K562 (cell line): ENCODE measurements around the gene MEX3A. TPM values are rescaled to one million over a fixed set of nuclear protein-coding genes. Genes with fewer than 3 reads are reported as not detected.

Experiments
- CBX1 ChIP-seq: sonication (generic); IDR thresholded peaks from 2 replicates; pipeline ENCODE4 v1.6.1; 2016; ENCODE audit warnings: antibody characterized with exemption, low read depth, mild to moderate bottlenecking
- CREB1 ChIP-seq, 2 experiments: sonication (generic) in 1 of 2; formaldehyde crosslinking in 1 of 2; IDR thresholded peaks; 2 replicates each; pipeline versions ENCODE4 v1.6.1 to v1.8.0; 2012 to 2022; ENCODE audit warnings: inconsistent platforms in 1 of 2, mild to moderate bottlenecking in 1 of 2, missing genetic modification reagents in 1 of 2, moderate library complexity in 1 of 2
- EGR1 ChIP-seq: fragments of 450-650 bp; conservative IDR thresholded peaks from 2 replicates; pipeline ENCODE4 v1.6.1; 2017; ENCODE audit warnings: mild to moderate bottlenecking
- EP400 ChIP-seq: fragments of 450-650 bp; IDR thresholded peaks from 2 replicates; pipeline ENCODE4 v1.6.1; 2017; ENCODE audit warnings: antibody characterized with exemption, mild to moderate bottlenecking, moderate library complexity
- HOXB6 ChIP-seq: fragments of 250-450 bp; sonication (Bioruptor Pico); IDR thresholded peaks from 2 replicates; pipeline ENCODE4 v1.5.1; 2022; ENCODE audit warnings: mild to moderate bottlenecking, borderline replicate concordance
- NR2C1 ChIP-seq, 2 experiments: fragments of 450-650 bp; IDR thresholded peaks; 2 replicates each; pipeline ENCODE4 v1.6.1; 2017; ENCODE audit warnings: mild to moderate bottlenecking in 2 of 2, antibody characterized with exemption in 1 of 2, inconsistent platforms in 1 of 2, missing compliant biosample characterization in 1 of 2, missing genetic modification characterization in 1 of 2
- POLR2AphosphoS2 ChIP-seq: IDR thresholded peaks from 2 replicates; pipeline ENCODE4 v1.6.1; 2012; ENCODE audit warnings: low read length, improper control_type of control experiment
- RBFOX2 ChIP-seq: fragments of 200-400 bp; formaldehyde crosslinking; IDR thresholded peaks from 2 replicates; pipeline ENCODE4 v1.6.1; 2017; ENCODE audit warnings: low read depth, mild to moderate bottlenecking, low read length, moderate library complexity
- SOX6 ChIP-seq: fragments of 450-650 bp; IDR thresholded peaks from 2 replicates; pipeline ENCODE4 v1.6.1; 2014; ENCODE audit warnings: mild to moderate bottlenecking
- TOE1 ChIP-seq, 2 experiments: fragments of 450-650 bp in 1 of 2; sonication (generic) in 1 of 2; formaldehyde crosslinking in 1 of 2; IDR thresholded peaks; 2 replicates each; pipeline versions ENCODE4 v1.7.1 to v1.8.0; 2016 to 2022; ENCODE audit warnings: borderline replicate concordance in 2 of 2, mild to moderate bottlenecking in 2 of 2, antibody characterized with exemption in 1 of 2, inconsistent platforms in 1 of 2, low read depth in 1 of 2, missing genetic modification reagents in 1 of 2, moderate library complexity in 1 of 2
- ZNF75A ChIP-seq: fragments of 450-650 bp; formaldehyde crosslinking; IDR thresholded peaks from 2 replicates; pipeline ENCODE4 v1.4.0; 2020; ENCODE audit warnings: mild to moderate bottlenecking
- polyA plus RNA-seq, 8 experiments: library from polyadenylated mRNA; depleted of rRNA in 4 of 8; stranded (reverse) in 5 of 8; unstranded in 3 of 8; fragments of >200 nt; fragmentation: Nextera tagmentation in 2 of 8; fragmentation: Illumina TruSeq in 1 of 8; extraction: Ambion mirVana in 2 of 8; extraction: Trizol in 1 of 8; gene quantifications; 2 replicates each; pipeline versions ENCODE4 v1.2.1 to v1.2.3, GENCODE V29; 2011 to 2014; ENCODE audit warnings: inconsistent platforms in 1 of 8, missing spikeins in 1 of 8
- total RNA-seq, 7 experiments: library from RNA; depleted of rRNA in 6 of 7; stranded (reverse); fragments of >200 nt in 6 of 7; fragmentation: Illumina TruSeq in 2 of 7; extraction: Trizol in 2 of 7; gene quantifications; 2 replicates each; pipeline versions ENCODE4 v1.2.1 to v1.2.3, GENCODE V29; 2011 to 2021; ENCODE audit warnings: low replicate concordance in 1 of 7
- TF ChIP-seq, protein P1 (sequence below): fragments of 450-650 bp; formaldehyde crosslinking; IDR thresholded peaks from 2 replicates; pipeline ENCODE4 v1.4.0; 2022; ENCODE audit warnings: missing genetic modification characterization
- TF ChIP-seq, protein P2 (sequence below): fragments of 450-650 bp; formaldehyde crosslinking; IDR thresholded peaks from 2 replicates; pipeline ENCODE4 v1.4.0; 2020; ENCODE audit warnings: mild to moderate bottlenecking, mixed read lengths
- TF ChIP-seq, protein P3 (sequence below): fragments of 250-450 bp; sonication (Bioruptor Pico); IDR thresholded peaks from 2 replicates; pipeline ENCODE4 v1.8.0; 2021; ENCODE audit warnings: moderate library complexity, mild to moderate bottlenecking, inconsistent platforms
- TF ChIP-seq, protein P4 (sequence below), 2 experiments: fragments of 450-650 bp in 1 of 2; sonication (generic) in 1 of 2; formaldehyde crosslinking in 1 of 2; IDR thresholded peaks in 1 of 2; conservative IDR thresholded peaks in 1 of 2; 2 replicates each; pipeline versions ENCODE4 v1.6.1 to v1.8.1; 2016 to 2023; ENCODE audit warnings: mild to moderate bottlenecking in 2 of 2, moderate library complexity in 2 of 2, inconsistent platforms in 1 of 2, missing genetic modification reagents in 1 of 2
- TF ChIP-seq, protein P5 (sequence below): fragments of 250-450 bp; sonication (Bioruptor Pico); IDR thresholded peaks from 2 replicates; pipeline ENCODE4 v1.8.0; 2022; ENCODE audit warnings: moderate library complexity, mild to moderate bottlenecking, inconsistent platforms
- TF ChIP-seq, protein P6 (sequence below): sonication (generic); formaldehyde crosslinking; IDR thresholded peaks from 2 replicates; pipeline ENCODE4 v1.8.0; 2022; ENCODE audit warnings: mild to moderate bottlenecking, missing genetic modification reagents

The MEX3A gene
- total and polyA plus RNA-seq, 9 of the 15 experiments (the other 6 are each of a cell fraction or from before 2014, with no cell fraction given), result 0.36 to 13.7 (median 5.2) TPM

DNA sequence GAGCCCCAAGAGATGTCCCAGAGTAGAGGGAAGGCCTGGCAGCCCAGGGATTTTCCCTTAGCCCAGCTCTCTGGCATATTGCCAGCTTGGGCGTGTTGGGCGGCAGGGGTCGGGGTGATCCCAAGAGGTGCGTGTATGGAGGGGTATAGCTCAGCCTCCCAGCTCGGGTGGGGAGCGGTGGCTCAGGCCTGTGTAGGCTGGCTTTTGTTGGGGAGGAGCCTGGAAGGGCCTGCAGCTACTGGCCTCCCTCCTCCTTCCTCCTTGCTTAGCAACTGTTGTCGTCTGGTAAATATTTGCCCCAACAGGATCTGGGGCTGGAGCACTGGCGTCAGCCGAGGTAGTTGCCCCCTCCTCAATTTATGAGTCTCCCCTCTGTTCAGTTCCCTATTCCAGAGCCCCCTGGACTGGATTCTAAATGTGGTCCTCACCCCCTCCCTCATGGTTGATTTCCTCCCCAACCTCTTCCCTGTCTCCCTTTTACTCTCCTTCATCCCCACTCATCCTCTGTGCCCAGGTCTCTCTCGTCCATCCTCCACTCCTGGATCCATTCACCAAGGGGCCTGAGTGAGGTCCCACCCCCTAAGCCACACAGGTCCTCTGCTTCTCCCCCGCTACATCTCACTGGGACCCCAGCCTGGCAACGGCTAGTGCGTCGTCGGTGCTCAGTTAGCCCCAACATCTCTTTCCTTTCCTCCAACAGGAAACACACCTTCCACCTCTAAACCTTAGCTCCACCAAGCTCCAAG lies 22.0 kb upstream of the MEX3A start (continued):
- TF ChIP-seq, protein P1, sequence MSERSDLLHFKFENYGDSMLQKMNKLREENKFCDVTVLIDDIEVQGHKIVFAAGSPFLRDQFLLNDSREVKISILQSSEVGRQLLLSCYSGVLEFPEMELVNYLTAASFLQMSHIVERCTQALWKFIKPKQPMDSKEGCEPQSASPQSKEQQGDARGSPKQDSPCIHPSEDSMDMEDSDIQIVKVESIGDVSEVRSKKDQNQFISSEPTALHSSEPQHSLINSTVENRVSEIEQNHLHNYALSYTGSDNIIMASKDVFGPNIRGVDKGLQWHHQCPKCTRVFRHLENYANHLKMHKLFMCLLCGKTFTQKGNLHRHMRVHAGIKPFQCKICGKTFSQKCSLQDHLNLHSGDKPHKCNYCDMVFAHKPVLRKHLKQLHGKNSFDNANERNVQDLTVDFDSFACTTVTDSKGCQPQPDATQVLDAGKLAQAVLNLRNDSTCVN (CRISPR knock-in tag), result no peak
- TF ChIP-seq CREB1 (IDR thresholded peaks at IDR 0.05), result no peak
- TF ChIP-seq CREB1 (CRISPR knock-in tag; IDR thresholded peaks at IDR 0.05), result no peak
- no peak for TF ChIP-seq NR2C1 (IDR thresholded peaks at IDR 0.05)
- no peak for TF ChIP-seq NR2C1 (tag; IDR thresholded peaks at IDR 0.05)
- TF ChIP-seq HOXB6 (CRISPR knock-in tag), result no peak
- TF ChIP-seq, protein P2, sequence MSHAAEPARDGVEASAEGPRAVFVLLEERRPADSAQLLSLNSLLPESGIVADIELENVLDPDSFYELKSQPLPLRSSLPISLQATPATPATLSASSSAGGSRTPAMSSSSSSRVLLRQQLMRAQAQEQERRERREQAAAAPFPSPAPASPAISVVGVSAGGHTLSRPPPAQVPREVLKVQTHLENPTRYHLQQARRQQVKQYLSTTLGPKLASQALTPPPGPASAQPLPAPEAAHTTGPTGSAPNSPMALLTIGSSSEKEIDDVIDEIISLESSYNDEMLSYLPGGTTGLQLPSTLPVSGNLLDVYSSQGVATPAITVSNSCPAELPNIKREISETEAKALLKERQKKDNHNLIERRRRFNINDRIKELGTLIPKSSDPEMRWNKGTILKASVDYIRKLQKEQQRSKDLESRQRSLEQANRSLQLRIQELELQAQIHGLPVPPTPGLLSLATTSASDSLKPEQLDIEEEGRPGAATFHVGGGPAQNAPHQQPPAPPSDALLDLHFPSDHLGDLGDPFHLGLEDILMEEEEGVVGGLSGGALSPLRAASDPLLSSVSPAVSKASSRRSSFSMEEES (CRISPR knock-in tag), result no peak
- no peak for TF ChIP-seq POLR2AphosphoS2
- TF ChIP-seq, protein P3, sequence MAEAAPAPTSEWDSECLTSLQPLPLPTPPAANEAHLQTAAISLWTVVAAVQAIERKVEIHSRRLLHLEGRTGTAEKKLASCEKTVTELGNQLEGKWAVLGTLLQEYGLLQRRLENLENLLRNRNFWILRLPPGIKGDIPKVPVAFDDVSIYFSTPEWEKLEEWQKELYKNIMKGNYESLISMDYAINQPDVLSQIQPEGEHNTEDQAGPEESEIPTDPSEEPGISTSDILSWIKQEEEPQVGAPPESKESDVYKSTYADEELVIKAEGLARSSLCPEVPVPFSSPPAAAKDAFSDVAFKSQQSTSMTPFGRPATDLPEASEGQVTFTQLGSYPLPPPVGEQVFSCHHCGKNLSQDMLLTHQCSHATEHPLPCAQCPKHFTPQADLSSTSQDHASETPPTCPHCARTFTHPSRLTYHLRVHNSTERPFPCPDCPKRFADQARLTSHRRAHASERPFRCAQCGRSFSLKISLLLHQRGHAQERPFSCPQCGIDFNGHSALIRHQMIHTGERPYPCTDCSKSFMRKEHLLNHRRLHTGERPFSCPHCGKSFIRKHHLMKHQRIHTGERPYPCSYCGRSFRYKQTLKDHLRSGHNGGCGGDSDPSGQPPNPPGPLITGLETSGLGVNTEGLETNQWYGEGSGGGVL, result no peak
- TF ChIP-seq, protein P4, sequence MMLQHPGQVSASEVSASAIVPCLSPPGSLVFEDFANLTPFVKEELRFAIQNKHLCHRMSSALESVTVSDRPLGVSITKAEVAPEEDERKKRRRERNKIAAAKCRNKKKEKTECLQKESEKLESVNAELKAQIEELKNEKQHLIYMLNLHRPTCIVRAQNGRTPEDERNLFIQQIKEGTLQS (IDR thresholded peaks at IDR 0.05), result no peak
- TF ChIP-seq, protein P4 (CRISPR knock-in tag; conservative IDR thresholded peaks at IDR 0.05), result no peak
- TF ChIP-seq, protein P5, sequence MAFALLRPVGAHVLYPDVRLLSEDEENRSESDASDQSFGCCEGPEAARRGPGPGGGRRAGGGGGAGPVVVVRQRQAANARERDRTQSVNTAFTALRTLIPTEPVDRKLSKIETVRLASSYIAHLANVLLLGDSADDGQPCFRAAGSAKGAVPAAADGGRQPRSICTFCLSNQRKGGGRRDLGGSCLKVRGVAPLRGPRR (CRISPR knock-in tag), result no peak
- TF ChIP-seq EGR1, result no peak
- TF ChIP-seq ZNF75A (CRISPR knock-in tag), result no peak
- no peak for TF ChIP-seq EP400
- no peak for TF ChIP-seq TOE1 (IDR thresholded peaks at IDR 0.05; ENCODE audit: borderline replicate concordance)
- TF ChIP-seq TOE1 (CRISPR knock-in tag; IDR thresholded peaks at IDR 0.05; ENCODE audit: borderline replicate concordance, low read depth), result no peak
- TF ChIP-seq SOX6, result no peak
- TF ChIP-seq RBFOX2, result no peak
- TF ChIP-seq, protein P6, sequence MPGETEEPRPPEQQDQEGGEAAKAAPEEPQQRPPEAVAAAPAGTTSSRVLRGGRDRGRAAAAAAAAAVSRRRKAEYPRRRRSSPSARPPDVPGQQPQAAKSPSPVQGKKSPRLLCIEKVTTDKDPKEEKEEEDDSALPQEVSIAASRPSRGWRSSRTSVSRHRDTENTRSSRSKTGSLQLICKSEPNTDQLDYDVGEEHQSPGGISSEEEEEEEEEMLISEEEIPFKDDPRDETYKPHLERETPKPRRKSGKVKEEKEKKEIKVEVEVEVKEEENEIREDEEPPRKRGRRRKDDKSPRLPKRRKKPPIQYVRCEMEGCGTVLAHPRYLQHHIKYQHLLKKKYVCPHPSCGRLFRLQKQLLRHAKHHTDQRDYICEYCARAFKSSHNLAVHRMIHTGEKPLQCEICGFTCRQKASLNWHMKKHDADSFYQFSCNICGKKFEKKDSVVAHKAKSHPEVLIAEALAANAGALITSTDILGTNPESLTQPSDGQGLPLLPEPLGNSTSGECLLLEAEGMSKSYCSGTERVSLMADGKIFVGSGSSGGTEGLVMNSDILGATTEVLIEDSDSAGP (CRISPR knock-in tag), result no peak
- no peak for TF ChIP-seq CBX1
